RWPE1 (cell line): Measurements from ENCODE around the gene EPHA8.

ENCODE experiments used
- CTCF ChIA-PET: fragments of 350-600 bp; sonication (Branson Sonifier 250); formaldehyde crosslinking; extraction: SDS; loops from one replicate; lab custom pipeline; 2021; lab: Yijun Ruan, JAX
- POLR2A ChIA-PET: fragments of 400-600 bp; formaldehyde crosslinking; extraction: SDS; loops from one replicate; lab custom pipeline; 2020; ENCODE audit warnings: antibody characterized with exemption; ENCODE audit not compliant: low non-redundant PET; lab: Yijun Ruan, JAX
- DNase-seq: peaks from one replicate; pipeline ENCODE4 v3.0.0; 2012; ENCODE audit warnings: low spot score
- H3K27ac ChIP-seq: fragments of 450-650 bp; 2 replicates; pipeline ENCODE4 v1.5.1; 2017
- TF ChIP-seq, protein P1 (sequence below): fragments of 450-650 bp; conservative IDR thresholded peaks from 2 replicates; pipeline ENCODE4 v1.5.1; 2017; ENCODE audit warnings: low read depth, mild to moderate bottlenecking

Gene EPHA8

DNA sequence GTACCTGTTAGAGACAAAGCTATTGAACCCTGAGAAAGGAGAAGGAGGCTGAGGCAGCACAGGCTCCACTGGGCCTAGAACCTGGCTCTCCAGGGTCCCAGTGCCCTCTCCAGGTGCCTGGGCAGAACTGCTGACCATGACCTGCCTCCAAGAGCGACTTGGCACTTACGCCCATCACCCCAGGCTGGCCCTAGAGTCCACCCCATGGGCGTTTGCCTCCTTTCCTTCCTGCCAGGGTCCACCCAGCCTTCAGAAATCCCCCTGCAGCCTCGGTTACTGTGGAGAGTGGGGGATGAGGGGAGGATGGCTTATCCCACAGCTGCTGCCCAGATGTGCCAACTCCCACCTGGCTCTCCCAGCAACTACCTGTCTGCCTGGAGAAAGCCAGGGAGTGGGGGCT is 58.5 kb downstream of the EPHA8 start:
- ChIA-PET CTCF (interaction anchor here (0.6 kb wide), 1 partner anchor 641 kb away, joined by 6 read pairs; no protein-coding TSS in a partner anchor), POLR2A (no interaction called here)
- no peak for DNase-seq
- TF ChIP-seq, protein P1, sequence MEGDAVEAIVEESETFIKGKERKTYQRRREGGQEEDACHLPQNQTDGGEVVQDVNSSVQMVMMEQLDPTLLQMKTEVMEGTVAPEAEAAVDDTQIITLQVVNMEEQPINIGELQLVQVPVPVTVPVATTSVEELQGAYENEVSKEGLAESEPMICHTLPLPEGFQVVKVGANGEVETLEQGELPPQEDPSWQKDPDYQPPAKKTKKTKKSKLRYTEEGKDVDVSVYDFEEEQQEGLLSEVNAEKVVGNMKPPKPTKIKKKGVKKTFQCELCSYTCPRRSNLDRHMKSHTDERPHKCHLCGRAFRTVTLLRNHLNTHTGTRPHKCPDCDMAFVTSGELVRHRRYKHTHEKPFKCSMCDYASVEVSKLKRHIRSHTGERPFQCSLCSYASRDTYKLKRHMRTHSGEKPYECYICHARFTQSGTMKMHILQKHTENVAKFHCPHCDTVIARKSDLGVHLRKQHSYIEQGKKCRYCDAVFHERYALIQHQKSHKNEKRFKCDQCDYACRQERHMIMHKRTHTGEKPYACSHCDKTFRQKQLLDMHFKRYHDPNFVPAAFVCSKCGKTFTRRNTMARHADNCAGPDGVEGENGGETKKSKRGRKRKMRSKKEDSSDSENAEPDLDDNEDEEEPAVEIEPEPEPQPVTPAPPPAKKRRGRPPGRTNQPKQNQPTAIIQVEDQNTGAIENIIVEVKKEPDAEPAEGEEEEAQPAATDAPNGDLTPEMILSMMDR = no peak
- H3K27ac ChIP-seq = no peak overlapping the region

DNA sequence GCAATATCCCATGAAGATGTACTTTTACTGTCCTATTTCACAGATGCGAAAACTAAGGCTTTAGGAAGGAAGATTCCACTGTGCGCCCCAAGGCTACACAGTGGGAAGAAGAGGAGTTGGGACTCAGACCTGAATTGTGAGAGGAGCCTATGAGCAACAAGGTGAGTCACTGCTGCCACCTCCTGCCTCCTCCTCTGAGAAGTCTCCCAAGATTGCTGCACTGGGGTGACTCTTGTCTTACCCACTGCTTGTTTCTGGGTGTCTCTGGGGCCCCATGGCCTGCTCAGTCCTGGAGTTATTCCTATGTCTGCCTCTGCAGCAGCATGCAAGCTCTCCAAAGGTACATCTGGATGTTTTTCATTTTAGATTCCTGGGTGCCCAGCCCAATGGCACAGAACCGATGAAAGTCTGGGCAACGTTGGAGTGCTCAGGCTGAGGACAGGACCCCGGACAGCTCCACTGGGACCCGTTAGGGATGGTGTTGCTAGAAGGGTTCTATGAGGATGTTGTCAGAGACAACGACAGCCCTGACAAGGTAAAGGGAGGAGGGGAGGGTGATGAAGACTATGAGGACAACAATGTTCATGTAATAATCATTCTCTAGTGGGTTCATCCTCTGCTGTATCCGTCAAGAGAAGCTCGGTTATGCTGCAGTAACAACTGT is 62.1 kb downstream of the EPHA8 start:
- DNase-seq = no peak
- TF ChIP-seq, protein P1 = no peak
- H3K27ac ChIP-seq = no peak overlapping the region
- ChIA-PET POLR2A (no interaction called here), CTCF (interaction anchor here (0.6 kb wide), 1 partner anchor 217 kb away, joined by 3 read pairs; no protein-coding TSS in a partner anchor)

DNA sequence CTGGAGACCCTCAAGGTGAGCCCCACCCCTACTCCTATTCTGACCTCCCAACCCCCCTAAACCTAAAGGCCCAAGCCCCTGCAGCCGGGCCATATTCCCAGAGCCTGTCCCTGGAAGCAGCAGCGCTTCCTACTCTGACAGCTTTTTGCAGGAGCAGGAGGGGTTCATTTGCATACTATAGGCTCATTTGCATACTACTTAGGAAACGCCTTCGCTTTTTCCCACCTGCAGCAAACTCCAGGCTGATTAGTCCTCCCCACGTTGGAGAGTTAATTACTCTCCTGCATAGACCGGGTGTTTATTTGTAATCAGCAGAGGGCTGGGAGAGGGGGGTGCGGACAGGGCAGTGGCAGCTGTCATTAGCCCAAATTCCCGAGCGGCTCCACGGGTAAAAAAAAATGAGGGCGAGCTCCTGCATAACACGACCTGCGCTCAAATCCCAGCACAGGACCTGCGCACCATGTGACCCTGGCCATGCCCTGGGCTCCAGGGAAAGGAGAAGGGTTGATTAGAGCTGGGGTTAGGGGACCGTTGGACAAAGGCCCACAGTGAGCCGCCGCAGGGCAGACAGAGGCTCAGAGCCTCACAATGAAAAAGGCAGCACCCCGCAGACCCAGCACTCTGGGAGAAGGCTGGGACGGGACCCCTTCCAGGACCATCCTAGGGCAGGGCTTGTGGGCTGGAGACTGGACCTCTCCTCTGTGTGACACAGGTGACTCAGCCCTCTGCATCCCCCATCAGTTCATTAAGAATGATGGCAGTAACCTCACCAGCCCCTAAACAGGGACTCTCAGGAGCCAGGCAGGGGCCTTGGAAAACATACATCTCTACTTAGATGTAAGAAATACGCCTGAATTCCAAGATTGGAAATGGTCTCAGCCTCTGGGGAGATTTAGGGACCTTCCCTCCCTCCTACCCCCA is 63.2 kb downstream of the EPHA8 start:
- POLR2A ChIA-PET = no interaction called here
- no peak overlapping the region for H3K27ac ChIP-seq
- TF ChIP-seq, protein P1 = no peak
- CTCF ChIA-PET = no interaction called here
- no peak for DNase-seq

DNA sequence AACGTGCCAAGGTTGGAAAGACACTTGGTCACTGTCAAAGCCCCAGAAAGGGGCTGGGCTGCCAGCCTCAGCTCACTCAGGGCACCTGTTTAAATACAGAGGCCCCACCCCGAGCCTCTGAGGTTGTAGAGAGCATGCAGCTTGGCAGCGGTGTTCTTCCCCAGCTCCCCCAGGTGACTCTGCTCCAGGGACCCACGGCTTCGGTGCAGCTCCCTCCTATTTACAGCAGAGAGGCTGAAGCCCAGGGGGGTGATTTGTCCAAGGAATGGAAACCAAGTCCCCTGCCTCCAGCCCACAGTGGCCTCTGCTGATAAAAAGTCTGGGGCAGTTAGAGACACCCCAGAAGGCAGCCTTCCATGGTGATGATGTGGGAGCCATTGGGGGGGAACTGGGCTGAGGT is 64.0 kb downstream of the EPHA8 start:
- ChIA-PET CTCF (no interaction called here), POLR2A (no interaction called here)
- DNase-seq = no peak
- H3K27ac ChIP-seq = no peak overlapping the region
- TF ChIP-seq, protein P1 = no peak

DNA sequence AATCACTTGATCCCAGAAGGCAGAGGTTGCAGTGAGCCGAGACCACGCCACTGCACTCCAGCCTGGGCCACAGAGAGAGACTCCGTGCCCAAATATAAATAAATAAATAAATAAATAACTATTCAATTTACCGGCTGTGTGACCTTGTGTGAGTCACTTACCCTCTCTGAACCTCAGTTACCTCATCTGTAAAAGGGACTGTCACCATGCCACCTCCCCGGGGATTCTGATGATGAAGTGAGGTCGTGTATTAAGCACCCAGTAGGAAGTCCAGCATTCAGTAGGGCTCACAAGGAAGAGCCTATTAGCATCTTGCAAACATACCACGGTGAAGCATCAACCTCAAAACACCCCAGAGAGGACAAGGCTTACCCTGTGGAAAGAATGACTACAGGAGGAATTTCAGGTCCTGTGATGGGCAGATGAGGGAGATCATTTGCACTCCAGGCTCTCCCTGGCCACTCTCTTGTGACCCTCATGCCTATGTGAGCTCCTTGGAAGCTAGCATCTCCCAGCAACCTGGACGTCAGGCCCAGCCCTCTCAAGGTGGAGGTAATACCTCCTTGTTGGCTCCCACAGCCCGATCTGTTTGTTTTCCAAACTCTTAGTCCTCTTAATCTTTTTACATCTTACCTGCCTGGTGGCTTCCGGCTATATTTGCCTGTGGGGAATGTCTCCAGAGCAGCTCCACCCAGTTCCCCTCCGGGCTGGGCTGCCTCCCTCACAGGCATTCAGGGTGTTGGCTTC is 65.6 kb downstream of the EPHA8 start:
- DNase-seq = no peak
- TF ChIP-seq, protein P1 = no peak
- CTCF ChIA-PET = interaction anchor here (0.6 kb wide), 1 partner anchor 369 kb away, joined by 7 read pairs; no protein-coding TSS in a partner anchor

DNA sequence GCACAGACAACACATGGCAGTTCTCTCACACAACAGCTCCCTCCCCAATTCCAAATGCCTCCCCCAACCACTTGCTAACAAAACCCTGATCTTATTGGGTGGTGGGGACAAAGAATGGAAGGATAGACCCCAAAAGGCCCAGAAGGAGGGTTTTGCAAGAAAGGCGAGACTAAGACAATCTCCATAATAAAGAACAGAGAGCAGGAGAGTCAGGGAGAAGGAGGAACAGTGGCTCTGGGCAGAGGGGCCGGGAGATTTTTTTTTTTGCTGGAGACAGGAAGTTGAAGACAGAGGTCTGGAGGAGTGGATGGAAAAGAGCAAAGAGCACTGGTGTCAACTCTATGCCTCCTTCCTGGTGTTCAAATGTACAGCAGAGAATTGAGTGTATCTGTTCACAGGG is 66.6 kb downstream of the EPHA8 start:
- no peak for DNase-seq
- CTCF ChIA-PET = no interaction called here
- H3K27ac ChIP-seq = no peak overlapping the region
- TF ChIP-seq, protein P1 = no peak
- POLR2A ChIA-PET = no interaction called here

More for the DNA sequence above, 65.6 kb downstream of the EPHA8 start:
- no peak overlapping the region for H3K27ac ChIP-seq
- POLR2A ChIA-PET = no interaction called here
